Gastrocnemius medialis (tissue), 4 donors: Measurements from ENCODE around the gene ULBP2.
"Not testable (repeated sequence)": the region's sequence is repeated elsewhere in the genome, so short reads cannot be mapped to it uniquely, and the experiment has no call there.

Source experiments
- POLR2A ChIP-seq, 2 donors: fragments of 450-650 bp; IDR thresholded peaks; one replicate each; pipeline ENCODE4 v1.6.1; 2017; ENCODE audit warnings: antibody characterized with exemption in 2 of 2, mild to moderate bottlenecking in 2 of 2, moderate library complexity in 2 of 2
- TF ChIP-seq, protein P1 (sequence below), 5 experiments: fragments of 450-650 bp in 3 of 5; fragments of 200-600 bp in 2 of 5; sonication (generic) in 2 of 5; IDR thresholded peaks in 4 of 5; conservative IDR thresholded peaks in 1 of 5; 1 replicate in 4 of 5; 2 replicates in 1 of 5; pipeline ENCODE4 v1.5.1; 2016 to 2019; ENCODE audit warnings: antibody characterized with exemption in 5 of 5, mild to moderate bottlenecking in 3 of 5, moderate library complexity in 3 of 5

DNA sequence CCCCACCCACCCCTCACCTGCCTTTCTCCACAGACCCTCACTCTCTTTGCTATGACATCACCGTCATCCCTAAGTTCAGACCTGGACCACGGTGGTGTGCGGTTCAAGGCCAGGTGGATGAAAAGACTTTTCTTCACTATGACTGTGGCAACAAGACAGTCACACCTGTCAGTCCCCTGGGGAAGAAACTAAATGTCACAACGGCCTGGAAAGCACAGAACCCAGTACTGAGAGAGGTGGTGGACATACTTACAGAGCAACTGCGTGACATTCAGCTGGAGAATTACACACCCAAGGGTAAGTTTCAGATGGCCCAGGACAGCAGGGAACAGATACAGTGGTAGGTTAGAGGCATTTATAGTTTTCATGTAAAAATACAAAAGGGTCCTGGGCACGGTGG lies 3.5 kb downstream of the ULBP2 start:
- TF ChIP-seq, protein P1, sequence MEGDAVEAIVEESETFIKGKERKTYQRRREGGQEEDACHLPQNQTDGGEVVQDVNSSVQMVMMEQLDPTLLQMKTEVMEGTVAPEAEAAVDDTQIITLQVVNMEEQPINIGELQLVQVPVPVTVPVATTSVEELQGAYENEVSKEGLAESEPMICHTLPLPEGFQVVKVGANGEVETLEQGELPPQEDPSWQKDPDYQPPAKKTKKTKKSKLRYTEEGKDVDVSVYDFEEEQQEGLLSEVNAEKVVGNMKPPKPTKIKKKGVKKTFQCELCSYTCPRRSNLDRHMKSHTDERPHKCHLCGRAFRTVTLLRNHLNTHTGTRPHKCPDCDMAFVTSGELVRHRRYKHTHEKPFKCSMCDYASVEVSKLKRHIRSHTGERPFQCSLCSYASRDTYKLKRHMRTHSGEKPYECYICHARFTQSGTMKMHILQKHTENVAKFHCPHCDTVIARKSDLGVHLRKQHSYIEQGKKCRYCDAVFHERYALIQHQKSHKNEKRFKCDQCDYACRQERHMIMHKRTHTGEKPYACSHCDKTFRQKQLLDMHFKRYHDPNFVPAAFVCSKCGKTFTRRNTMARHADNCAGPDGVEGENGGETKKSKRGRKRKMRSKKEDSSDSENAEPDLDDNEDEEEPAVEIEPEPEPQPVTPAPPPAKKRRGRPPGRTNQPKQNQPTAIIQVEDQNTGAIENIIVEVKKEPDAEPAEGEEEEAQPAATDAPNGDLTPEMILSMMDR (IDR thresholded peaks at IDR 0.05 in 4 of 5, conservative IDR thresholded peaks at IDR 0.05 in 1 of 5): not testable (repeated sequence)
- not testable (repeated sequence) for TF ChIP-seq POLR2A (IDR thresholded peaks at IDR 0.05)
